Measurements from ENCODE around the gene FRMD5. TPM values are rescaled to one million over a fixed set of nuclear protein-coding genes. Genes with fewer than 3 reads are reported as not detected.

Gene FRMD5
- total and polyA plus RNA-seq, 11 donors = 12.5 to 110 (median 55.7) TPM

DNA sequence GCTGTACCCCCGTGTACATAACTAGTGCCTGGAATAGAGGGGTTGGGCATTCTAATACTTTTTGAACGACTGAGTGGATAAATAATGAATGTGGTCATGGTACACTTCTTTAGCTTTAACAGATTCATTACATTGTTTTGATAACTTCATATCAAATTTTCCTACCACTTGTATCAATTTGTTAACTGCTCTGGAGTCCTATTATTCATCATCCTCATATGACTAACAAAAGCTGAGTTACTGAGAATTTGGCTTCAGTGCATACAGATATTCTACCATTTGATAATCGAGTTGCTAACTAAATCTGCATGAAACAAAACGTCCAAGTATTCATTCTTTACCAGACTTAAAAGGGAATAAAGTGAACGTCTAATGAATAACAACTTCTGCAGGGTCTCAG, 31.7 kb downstream of the FRMD5 start:
- no peaks in the 10 kb centered on the region for H3K4me1 ChIP-seq

DNA sequence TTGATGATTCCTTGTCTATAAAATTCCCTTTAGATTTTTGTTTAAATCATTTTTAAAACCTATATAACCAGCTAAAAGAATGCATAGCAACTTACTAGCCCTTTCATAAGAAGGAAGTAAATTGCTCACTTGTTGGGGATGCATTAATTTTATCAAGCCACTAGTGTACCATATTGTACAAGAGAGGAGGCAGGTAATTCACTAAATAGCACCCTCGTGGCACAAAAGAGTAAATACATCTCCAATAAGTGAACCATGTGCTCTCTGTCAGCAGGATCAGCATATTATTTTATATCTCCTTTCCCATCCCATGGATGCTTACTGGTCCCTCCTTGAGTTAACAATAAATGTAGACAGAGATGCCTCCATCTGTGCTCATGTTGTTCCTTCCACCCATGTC, 34.3 kb downstream of the FRMD5 start:
- WGBS, 4 donors = 62 to 76% (median 70%) methylated on average over 1 of the region's 1 CpG
- intact Hi-C loops (cut with DNase I) = no loop called here
- Histone ChIP-seq H3K27ac (no peak overlapping the region), H3K4me1 (no peaks in the 10 kb centered on the region), H3K36me3 (no peaks in the 10 kb centered on the region), H3K4me3 (no peak overlapping the region), H3K27me3 (peaks cover 0 to 4% (median 0%) of the 10 kb centered on the region in 9 donors), H3K9me3 (no peaks in the 10 kb centered on the region)
- TF ChIP-seq POLR2A (IDR thresholded peaks at IDR 0.05) = no peak
- TF ChIP-seq, protein P1, sequence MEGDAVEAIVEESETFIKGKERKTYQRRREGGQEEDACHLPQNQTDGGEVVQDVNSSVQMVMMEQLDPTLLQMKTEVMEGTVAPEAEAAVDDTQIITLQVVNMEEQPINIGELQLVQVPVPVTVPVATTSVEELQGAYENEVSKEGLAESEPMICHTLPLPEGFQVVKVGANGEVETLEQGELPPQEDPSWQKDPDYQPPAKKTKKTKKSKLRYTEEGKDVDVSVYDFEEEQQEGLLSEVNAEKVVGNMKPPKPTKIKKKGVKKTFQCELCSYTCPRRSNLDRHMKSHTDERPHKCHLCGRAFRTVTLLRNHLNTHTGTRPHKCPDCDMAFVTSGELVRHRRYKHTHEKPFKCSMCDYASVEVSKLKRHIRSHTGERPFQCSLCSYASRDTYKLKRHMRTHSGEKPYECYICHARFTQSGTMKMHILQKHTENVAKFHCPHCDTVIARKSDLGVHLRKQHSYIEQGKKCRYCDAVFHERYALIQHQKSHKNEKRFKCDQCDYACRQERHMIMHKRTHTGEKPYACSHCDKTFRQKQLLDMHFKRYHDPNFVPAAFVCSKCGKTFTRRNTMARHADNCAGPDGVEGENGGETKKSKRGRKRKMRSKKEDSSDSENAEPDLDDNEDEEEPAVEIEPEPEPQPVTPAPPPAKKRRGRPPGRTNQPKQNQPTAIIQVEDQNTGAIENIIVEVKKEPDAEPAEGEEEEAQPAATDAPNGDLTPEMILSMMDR (IDR thresholded peaks at IDR 0.05) = no peak
- no peak for ATAC-seq
- no peak for DNase-seq

More for the DNA sequence above, 31.7 kb downstream of the FRMD5 start:
- Histone ChIP-seq H3K36me3 (no peaks in the 10 kb centered on the region), H3K9me3 (no peaks in the 10 kb centered on the region), H3K27me3 (peaks cover 0 to 4% (median 0%) of the 10 kb centered on the region in 9 donors), H3K4me3 (no peak overlapping the region), H3K27ac (no peak overlapping the region)
- TF ChIP-seq, protein P1 (IDR thresholded peaks at IDR 0.05) = no peak
- TF ChIP-seq POLR2A (IDR thresholded peaks at IDR 0.05) = no peak
- intact Hi-C loops (cut with DNase I) = no loop called here
- ATAC-seq (no peak), DNase-seq (no peak)
- WGBS, 4 donors = 66 to 74% (median 68%) methylated on average over 5 of the region's 5 CpGs

DNA sequence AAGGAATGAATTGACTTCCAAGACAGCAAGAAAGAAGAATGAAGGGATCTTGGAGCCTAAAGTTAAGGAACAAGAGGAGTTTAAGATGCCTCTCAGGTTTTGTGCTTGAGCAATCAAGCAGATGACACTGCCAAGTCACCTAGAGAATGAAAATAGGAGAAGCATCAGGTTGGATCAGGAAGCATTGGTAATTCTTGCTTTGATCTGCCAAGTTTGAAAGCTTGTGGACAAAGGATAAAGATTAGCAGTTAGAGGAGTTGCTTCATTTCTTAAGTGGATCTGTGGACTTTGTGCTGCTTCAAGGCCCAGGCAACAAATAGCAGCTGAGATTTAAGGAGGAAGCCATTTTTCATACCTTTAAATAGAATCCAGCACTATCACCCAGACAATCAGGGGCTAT, 35.6 kb downstream of the FRMD5 start:
- peaks cover 0 to 4% (median 0%) of the 10 kb centered on the region in 9 donors for H3K27me3 ChIP-seq
- H3K4me1 ChIP-seq = no peaks in the 10 kb centered on the region
- DNase-seq = no peak
- intact Hi-C loops (cut with DNase I) = no loop called here
- no peak for ATAC-seq
- TF ChIP-seq, protein P1 (IDR thresholded peaks at IDR 0.05) = no peak
- no peak for TF ChIP-seq POLR2A (IDR thresholded peaks at IDR 0.05)
- no peak overlapping the region for H3K4me3 ChIP-seq
- H3K9me3 ChIP-seq = no peaks in the 10 kb centered on the region
- no peak overlapping the region for H3K27ac ChIP-seq
- H3K36me3 ChIP-seq = no peaks in the 10 kb centered on the region

DNA sequence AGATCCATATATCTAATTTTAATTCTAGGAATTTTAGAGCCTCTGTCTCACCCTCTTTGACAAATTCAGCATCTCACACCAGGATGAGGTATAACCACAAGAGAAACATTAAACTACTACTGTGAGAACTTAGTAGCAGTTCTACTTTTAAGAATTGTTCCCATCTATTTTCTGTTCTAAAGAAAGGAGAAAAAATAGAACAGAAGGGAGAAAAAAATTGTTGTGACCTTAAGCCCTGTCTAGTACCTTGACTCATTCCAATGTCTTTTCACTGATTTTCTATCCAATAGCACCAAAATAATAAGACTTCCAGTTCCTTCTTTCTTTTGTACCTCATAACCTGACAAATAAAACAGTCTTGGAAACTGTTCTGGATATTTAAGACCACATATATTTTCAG, 37.0 kb downstream of the FRMD5 start:
- ATAC-seq (no peak), DNase-seq (no peak)
- Histone ChIP-seq H3K4me1 (no peaks in the 10 kb centered on the region), H3K27ac (no peak overlapping the region), H3K36me3 (no peaks in the 10 kb centered on the region), H3K27me3 (peaks cover 0 to 4% (median 0%) of the 10 kb centered on the region in 9 donors), H3K9me3 (no peaks in the 10 kb centered on the region), H3K4me3 (no peak overlapping the region)
- no peak for TF ChIP-seq POLR2A (IDR thresholded peaks at IDR 0.05)
- TF ChIP-seq, protein P1 (IDR thresholded peaks at IDR 0.05) = no peak
- intact Hi-C loops (cut with DNase I) = no loop called here
